Fibroblast of skin of right biceps (primary cell): ENCODE data around the gene DDR1.
"Not testable (repeated sequence)": the region's sequence is repeated elsewhere in the genome, so short reads cannot be mapped to it uniquely, and the experiment has no call there.

Experiments
- DNase-seq: peaks from one replicate; pipeline ENCODE4 v3.0.0-alpha.2; 2013

DDR1 gene

DNA sequence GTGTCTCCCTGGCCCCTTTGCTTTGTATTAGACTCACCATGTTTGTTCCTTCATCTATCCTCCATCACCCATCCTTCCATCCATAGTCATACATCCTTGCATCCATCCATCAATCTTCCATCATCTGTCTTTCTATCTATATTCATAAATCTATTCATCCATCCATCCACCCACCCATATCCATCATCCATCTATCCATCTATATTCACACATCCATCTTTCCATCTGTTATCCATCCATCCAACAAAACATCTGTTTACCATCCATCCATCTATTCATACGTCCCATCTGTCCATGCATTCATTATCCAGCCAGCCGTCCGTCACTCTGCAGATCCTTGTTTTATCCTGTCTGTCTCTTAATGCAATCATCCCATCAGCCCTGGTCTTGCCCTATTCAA is 10.6 kb downstream of the DDR1 start:
- no peak for DNase-seq

- no peak for DNase-seq
These were observed 11.0 kb downstream of the DDR1 start for GRCh38 chr6:30895343-30895742.

DNA sequence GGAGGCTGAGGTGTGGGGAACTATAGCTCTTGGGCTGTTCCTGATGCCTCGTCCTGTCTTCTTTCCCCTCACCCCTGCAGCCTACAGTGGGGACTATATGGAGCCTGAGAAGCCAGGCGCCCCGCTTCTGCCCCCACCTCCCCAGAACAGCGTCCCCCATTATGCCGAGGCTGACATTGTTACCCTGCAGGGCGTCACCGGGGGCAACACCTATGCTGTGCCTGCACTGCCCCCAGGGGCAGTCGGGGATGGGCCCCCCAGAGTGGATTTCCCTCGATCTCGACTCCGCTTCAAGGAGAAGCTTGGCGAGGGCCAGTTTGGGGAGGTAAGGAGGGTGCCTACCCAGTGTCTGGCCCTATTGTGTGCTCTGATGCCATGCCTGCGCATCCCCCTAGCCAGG is 12.2 kb downstream of the DDR1 start:
- no peak for DNase-seq

- no peak for DNase-seq
These were observed 13.6 kb downstream of the DDR1 start for GRCh38 chr6:30897882-30898281.

DNA sequence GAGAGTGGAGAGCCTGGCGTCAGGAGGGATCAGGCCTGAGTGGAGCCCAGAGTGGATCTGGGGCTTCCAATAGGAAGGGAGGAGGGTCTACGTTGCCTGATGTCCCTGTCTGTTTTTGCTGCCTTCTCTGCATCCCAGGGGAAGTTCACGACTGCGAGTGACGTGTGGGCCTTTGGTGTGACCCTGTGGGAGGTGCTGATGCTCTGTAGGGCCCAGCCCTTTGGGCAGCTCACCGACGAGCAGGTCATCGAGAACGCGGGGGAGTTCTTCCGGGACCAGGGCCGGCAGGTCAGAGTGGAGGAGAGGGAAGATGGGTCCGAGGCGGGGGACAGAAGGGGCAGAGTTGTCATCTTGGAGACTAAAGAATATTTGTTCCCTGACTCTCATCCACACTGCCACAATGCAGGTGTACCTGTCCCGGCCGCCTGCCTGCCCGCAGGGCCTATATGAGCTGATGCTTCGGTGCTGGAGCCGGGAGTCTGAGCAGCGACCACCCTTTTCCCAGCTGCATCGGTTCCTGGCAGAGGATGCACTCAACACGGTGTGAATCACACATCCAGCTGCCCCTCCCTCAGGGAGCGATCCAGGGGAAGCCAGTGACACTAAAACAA is 14.5 kb downstream of the DDR1 start:
- DNase-seq = no peak

DNA sequence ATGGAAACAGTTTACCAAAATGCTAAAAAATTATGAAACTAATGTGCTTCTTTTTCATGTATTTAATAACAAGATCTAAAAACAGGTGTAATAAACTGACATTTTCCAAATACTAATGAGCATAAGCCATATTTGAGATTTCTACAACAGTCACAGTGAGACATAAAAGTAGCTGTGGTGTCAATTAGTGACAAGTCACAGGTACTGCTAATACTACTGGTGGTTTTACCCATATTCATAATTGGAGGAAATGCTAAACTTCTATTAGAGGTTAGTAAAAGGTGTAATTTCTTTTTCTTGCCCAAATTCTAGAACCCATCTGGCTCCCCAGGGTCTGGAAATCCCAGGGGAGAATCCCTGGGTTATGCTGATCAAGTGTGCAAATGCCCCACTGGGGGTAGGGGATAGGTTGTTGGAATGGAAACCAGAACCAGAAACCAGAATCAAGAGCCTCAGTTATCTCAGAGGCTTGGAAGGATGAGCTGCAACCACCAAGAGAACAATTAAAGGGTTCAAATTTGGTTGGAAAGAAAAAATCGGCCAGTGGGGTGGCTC is 16.6 kb downstream of the DDR1 start:
- DNase-seq = no peak

GRCh38 chr6:30901436-30901835 is 17.1 kb downstream of the DDR1 start:
- no peak for DNase-seq

- not testable (repeated sequence) for DNase-seq
These were observed 17.9 kb downstream of the DDR1 start for GRCh38 chr6:30902196-30902595.

DNA sequence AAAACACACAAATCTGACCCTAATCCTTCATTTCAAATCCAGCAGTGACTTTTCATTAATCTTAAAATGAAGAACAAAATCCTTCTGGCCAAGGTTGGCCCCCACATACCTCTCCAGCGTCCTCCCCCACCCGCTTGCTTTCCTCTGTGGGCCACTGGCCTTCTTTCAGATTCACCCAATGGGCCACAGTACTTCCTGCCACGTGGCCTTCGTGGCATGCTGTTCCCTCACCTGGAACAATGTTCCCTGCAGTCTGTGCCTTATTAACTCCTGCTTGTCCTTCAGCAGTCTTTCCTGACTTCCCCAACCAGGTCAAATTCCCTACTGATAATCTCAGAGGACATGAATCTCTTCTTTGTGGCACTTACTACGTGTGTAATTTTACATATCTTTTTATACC is 18.4 kb downstream of the DDR1 start:
- no peak for DNase-seq

DNA sequence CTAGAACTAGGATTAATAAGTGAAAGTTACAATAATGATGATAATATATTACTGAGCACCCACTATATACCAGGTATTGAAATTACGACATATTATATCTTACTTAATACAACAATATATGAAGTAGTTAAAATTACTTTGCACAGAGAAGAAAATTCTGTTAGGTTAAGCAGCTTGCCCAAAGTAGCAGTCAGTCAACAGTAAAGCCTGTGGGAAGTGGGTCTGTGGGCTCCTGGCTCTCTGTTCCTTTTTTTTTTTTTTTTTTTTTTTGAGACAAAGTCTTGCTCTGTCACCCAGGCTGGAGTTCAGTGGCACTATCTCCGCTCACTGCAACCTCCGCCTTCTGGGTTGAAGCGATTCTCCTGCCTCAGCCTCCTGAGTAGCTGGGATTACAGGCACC is 18.9 kb downstream of the DDR1 start:
- no peak for DNase-seq

DNA sequence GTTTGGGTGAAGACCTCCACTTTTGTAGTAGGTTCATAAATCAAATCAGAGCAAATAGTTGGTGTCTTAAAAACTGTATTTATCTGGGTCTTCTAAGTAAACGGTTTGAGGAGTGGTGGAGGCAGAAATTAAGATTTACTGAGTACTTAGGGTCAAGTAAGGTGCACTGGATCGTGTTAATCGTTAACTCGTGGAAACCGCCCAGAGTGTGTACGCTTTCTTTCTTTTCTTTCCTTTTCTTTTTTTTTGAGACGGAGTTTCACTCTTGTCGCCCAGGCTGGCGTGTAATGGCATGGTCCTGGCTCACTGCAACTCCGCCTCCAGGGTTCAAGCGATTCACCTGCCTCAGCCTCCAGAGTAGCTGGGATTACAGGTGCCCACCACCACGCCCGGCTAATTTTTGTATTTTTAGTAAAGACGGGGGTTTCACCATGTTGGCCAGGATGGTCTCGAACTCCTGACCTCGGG is 23.0 kb downstream of the DDR1 start:
- DNase-seq = not testable (repeated sequence)

- DNase-seq = peak; percentile 99
These were observed 23.7 kb downstream of the DDR1 start, which contains the start of gene GTF2H4 for GRCh38 chr6:30907758-30908591. Gene GTF2H4 (plus strand): TSS chr6:30908207.

GRCh38 chr6:30908700-30909099 is 24.4 kb downstream of the DDR1 start:
- no peak for DNase-seq

GRCh38 chr6:30910473-30910872 is 26.2 kb downstream of the DDR1 start:
- DNase-seq = not testable (repeated sequence)

GRCh38 chr6:30912746-30913520 is 28.6 kb downstream of the DDR1 start:
- no peak for DNase-seq

- no peak for DNase-seq
These were observed 29.4 kb downstream of the DDR1 start for GRCh38 chr6:30913721-30914075.

DNA sequence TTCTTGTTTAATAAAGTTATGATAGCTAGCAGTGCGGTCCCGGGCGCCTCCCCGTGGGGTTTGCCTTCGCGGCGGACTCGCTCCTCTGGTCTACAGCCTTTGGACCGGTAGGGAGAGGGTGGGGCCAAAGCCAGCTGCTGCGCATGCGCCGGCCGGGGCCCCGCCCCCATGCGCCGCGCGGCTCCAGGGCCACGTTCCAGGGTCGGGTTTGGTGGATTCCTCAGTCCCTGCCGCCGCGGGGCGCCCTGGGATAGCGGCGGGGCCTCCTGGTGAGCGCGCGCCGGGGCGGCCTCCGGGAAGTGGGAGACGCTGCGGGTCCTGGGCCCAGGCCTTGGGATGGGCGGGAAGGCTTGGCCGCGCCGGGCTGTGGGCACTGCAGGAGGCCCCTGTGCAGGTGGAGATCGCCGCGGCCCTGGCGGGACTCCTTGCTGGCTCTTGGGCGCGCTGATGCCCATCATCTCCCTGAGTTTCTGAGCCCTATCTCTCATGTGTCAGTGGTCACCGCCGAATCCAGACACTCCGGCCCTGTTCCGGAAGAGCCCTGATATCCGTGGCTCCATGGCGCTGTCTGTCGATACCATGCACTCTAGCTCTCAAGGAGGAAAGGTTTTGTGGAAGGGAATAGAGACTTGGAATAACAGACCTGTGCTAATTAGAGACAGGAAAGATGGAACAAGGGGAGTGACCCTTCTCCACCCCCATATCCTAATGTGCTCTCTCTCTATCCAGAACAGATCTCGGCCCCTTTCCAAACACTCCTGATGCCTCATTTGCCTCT is 29.9 kb downstream of the DDR1 start, which contains the start of gene VARS2:
Gene VARS2, plus strand, starts transcription at position 163 of the 778 bp plus-strand sequence. Its CDS starts 599 bp downstream, at position 762.
- peak; percentile 92 for DNase-seq

DNA sequence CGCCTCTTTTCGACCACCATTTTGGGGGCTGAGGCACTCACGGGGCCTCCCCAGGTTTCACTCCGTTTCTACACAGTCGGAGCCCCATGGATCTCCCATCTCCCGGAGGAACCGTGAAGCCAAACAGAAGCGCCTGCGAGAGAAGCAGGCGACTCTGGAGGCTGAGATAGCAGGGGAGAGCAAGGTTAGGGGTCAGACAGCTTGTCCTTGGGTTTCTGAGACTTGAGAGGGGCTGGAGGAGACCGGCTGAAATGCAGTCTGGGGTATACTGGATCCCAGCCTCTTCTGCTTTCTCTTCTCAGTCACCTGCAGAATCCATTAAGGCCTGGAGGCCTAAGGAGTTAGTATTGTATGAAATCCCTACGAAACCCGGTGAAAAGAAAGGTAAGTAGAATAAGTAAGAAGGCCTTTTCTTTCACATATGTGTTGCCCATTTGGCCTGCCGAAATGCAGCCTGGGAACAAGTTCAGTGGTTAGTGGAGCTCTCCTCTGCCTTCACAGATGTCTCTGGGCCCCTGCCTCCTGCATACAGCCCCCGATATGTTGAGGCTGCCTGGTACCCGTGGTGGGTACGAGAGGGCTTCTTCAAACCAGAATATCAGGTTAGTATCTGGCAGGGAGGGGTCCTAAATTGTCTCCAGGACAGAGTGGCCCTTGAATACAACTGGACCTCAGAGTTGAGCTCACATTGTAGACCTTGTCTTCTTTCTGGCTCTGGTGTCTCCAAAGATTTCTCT is 30.7 kb downstream of the DDR1 start:
- DNase-seq = no peak

- peak; percentile 68 for DNase-seq
These were observed 31.2 kb downstream of the DDR1 start for GRCh38 chr6:30915591-30915946.

DNA sequence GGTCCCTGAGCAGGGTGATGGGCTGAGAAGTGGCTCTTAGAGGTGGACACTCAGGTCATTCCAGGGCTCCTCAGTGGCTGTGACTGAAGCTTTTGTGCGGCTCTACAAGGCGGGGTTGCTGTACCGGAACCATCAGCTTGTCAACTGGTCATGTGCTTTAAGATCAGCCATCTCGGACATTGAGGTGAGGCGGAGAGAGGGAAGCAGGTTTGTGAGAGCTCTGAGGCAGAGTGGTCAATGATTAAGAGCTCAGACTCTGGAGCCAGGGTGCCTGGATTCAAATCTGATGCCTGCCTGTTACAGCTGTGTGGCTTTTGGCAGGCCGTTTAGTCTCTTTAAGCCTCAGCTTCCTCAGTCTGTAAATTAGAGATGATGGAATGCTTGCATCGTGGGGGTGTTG is 32.7 kb downstream of the DDR1 start:
- no peak for DNase-seq

DNA sequence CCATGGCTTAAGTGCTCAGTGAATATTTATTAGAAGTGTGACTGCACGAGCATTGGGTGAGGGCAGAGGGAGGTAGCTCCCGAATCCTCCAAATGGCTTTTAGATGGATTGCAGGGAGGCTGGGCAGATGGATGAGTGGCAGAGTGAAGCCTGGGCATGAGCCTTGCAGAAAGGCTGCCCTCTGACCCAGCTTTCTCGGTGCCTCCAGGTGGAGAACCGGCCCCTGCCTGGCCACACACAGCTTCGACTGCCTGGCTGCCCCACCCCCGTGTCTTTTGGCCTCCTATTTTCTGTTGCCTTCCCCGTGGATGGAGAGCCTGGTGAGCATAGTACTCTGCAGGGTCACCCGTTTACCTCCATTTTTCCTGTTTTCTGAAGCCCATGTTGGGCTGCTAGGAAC is 33.2 kb downstream of the DDR1 start:
- no peak for DNase-seq

GRCh38 chr6:30918670-30919069 is 34.4 kb downstream of the DDR1 start:
- DNase-seq = no peak
